Measurements from ENCODE around the gene MTHFD1L.

The MTHFD1L gene

GRCh38 chr6:151052021-151052646, 186.6 kb downstream of the MTHFD1L start:
- no peaks in the 10 kb centered on the region for H3K4me1 ChIP-seq (ENCODE audit: control insufficient read depth, insufficient read depth, low read length)
- no peak overlapping the region for H3K27ac ChIP-seq (ENCODE audit: low read depth, low read length)
- no peaks in the 10 kb centered on the region for H3K36me3 ChIP-seq (ENCODE audit: control insufficient read depth, insufficient read depth, low read length)
- H3K27me3 ChIP-seq (ENCODE audit: control insufficient read depth, insufficient read depth, low read length): no peaks in the 10 kb centered on the region
- H3K9ac ChIP-seq (ENCODE audit: low read length): no peak overlapping the region
- no peak overlapping the region for H3K4me3 ChIP-seq (ENCODE audit: low read length)

GRCh38 chr6:151054306-151054705, 188.8 kb downstream of the MTHFD1L start:
- Histone ChIP-seq H3K36me3 (ENCODE audit: control insufficient read depth, insufficient read depth, low read length) (no peaks in the 10 kb centered on the region), H3K4me3 (ENCODE audit: low read length) (no peak overlapping the region), H3K9ac (ENCODE audit: low read length) (no peak overlapping the region), H3K27me3 (ENCODE audit: control insufficient read depth, insufficient read depth, low read length) (no peaks in the 10 kb centered on the region), H3K27ac (ENCODE audit: low read depth, low read length) (peak overlapping the region; percentile 51), H3K4me1 (ENCODE audit: control insufficient read depth, insufficient read depth, low read length) (no peaks in the 10 kb centered on the region)

GRCh38 chr6:151056230-151056907, 190.9 kb downstream of the MTHFD1L start:
- Histone ChIP-seq H3K27ac (ENCODE audit: low read depth, low read length) (no peak overlapping the region), H3K27me3 (ENCODE audit: control insufficient read depth, insufficient read depth, low read length) (no peaks in the 10 kb centered on the region), H3K4me3 (ENCODE audit: low read length) (no peak overlapping the region), H3K36me3 (ENCODE audit: control insufficient read depth, insufficient read depth, low read length) (no peaks in the 10 kb centered on the region), H3K9ac (ENCODE audit: low read length) (no peak overlapping the region), H3K4me1 (ENCODE audit: control insufficient read depth, insufficient read depth, low read length) (no peaks in the 10 kb centered on the region)

GRCh38 chr6:151057061-151057460, 191.6 kb downstream of the MTHFD1L start:
- no peak overlapping the region for H3K9ac ChIP-seq (ENCODE audit: low read length)
- no peak overlapping the region for H3K4me3 ChIP-seq (ENCODE audit: low read length)
- H3K4me1 ChIP-seq (ENCODE audit: control insufficient read depth, insufficient read depth, low read length): no peaks in the 10 kb centered on the region
- no peaks in the 10 kb centered on the region for H3K36me3 ChIP-seq (ENCODE audit: control insufficient read depth, insufficient read depth, low read length)
- H3K27ac ChIP-seq (ENCODE audit: low read depth, low read length): no peak overlapping the region
- no peaks in the 10 kb centered on the region for H3K27me3 ChIP-seq (ENCODE audit: control insufficient read depth, insufficient read depth, low read length)

- Histone ChIP-seq H3K4me1 (ENCODE audit: control insufficient read depth, insufficient read depth, low read length) (peaks cover 3% of the 10 kb centered on the region), H3K9ac (ENCODE audit: low read length) (no peak overlapping the region), H3K36me3 (ENCODE audit: control insufficient read depth, insufficient read depth, low read length) (no peaks in the 10 kb centered on the region), H3K4me3 (ENCODE audit: low read length) (no peak overlapping the region), H3K27ac (ENCODE audit: low read depth, low read length) (no peak overlapping the region), H3K27me3 (ENCODE audit: control insufficient read depth, insufficient read depth, low read length) (no peaks in the 10 kb centered on the region)
Observed at GRCh38 chr6:151058021-151058733, 192.7 kb downstream of the MTHFD1L start.

- Histone ChIP-seq H3K4me1 (ENCODE audit: control insufficient read depth, insufficient read depth, low read length) (peaks cover 7% of the 10 kb centered on the region), H3K36me3 (ENCODE audit: control insufficient read depth, insufficient read depth, low read length) (no peaks in the 10 kb centered on the region), H3K27ac (ENCODE audit: low read depth, low read length) (no peak overlapping the region), H3K9ac (ENCODE audit: low read length) (no peak overlapping the region), H3K27me3 (ENCODE audit: control insufficient read depth, insufficient read depth, low read length) (no peaks in the 10 kb centered on the region), H3K4me3 (ENCODE audit: low read length) (no peak overlapping the region)
Observed at GRCh38 chr6:151059612-151060095, 194.2 kb downstream of the MTHFD1L start.

GRCh38 chr6:151060096-151060765, 194.7 kb downstream of the MTHFD1L start:
- H3K36me3 ChIP-seq (ENCODE audit: control insufficient read depth, insufficient read depth, low read length): no peaks in the 10 kb centered on the region
- no peak overlapping the region for H3K9ac ChIP-seq (ENCODE audit: low read length)
- H3K27me3 ChIP-seq (ENCODE audit: control insufficient read depth, insufficient read depth, low read length): no peaks in the 10 kb centered on the region
- H3K4me1 ChIP-seq (ENCODE audit: control insufficient read depth, insufficient read depth, low read length): peaks cover 7% of the 10 kb centered on the region
- H3K27ac ChIP-seq (ENCODE audit: low read depth, low read length): no peak overlapping the region
- H3K4me3 ChIP-seq (ENCODE audit: low read length): no peak overlapping the region

- no peaks in the 10 kb centered on the region for H3K36me3 ChIP-seq (ENCODE audit: control insufficient read depth, insufficient read depth, low read length)
Observed at GRCh38 chr6:151060766-151061531, 195.4 kb downstream of the MTHFD1L start.

GRCh38 chr6:151063352-151063751, 197.8 kb downstream of the MTHFD1L start:
- no peak overlapping the region for H3K27ac ChIP-seq (ENCODE audit: low read depth, low read length)
- H3K4me1 ChIP-seq (ENCODE audit: control insufficient read depth, insufficient read depth, low read length): peaks cover 17% of the 10 kb centered on the region
- H3K27me3 ChIP-seq (ENCODE audit: control insufficient read depth, insufficient read depth, low read length): no peaks in the 10 kb centered on the region
- H3K36me3 ChIP-seq (ENCODE audit: control insufficient read depth, insufficient read depth, low read length): no peaks in the 10 kb centered on the region
- H3K9ac ChIP-seq (ENCODE audit: low read length): no peak overlapping the region
- no peak overlapping the region for H3K4me3 ChIP-seq (ENCODE audit: low read length)

More at GRCh38 chr6:151060766-151061531, 195.4 kb downstream of the MTHFD1L start:
- Histone ChIP-seq H3K27ac (ENCODE audit: low read depth, low read length) (no peak overlapping the region), H3K27me3 (ENCODE audit: control insufficient read depth, insufficient read depth, low read length) (no peaks in the 10 kb centered on the region), H3K4me1 (ENCODE audit: control insufficient read depth, insufficient read depth, low read length) (peaks cover 7% of the 10 kb centered on the region), H3K4me3 (ENCODE audit: low read length) (no peak overlapping the region), H3K9ac (ENCODE audit: low read length) (no peak overlapping the region)

GRCh38 chr6:151063842-151064647, 198.5 kb downstream of the MTHFD1L start:
- no peaks in the 10 kb centered on the region for H3K27me3 ChIP-seq (ENCODE audit: control insufficient read depth, insufficient read depth, low read length)
- H3K36me3 ChIP-seq (ENCODE audit: control insufficient read depth, insufficient read depth, low read length): no peaks in the 10 kb centered on the region
- no peak overlapping the region for H3K27ac ChIP-seq (ENCODE audit: low read depth, low read length)
- H3K4me1 ChIP-seq (ENCODE audit: control insufficient read depth, insufficient read depth, low read length): peaks cover 22% of the 10 kb centered on the region
- no peak overlapping the region for H3K9ac ChIP-seq (ENCODE audit: low read length)
- no peak overlapping the region for H3K4me3 ChIP-seq (ENCODE audit: low read length)

- Histone ChIP-seq H3K9ac (ENCODE audit: low read length) (no peak overlapping the region), H3K27ac (ENCODE audit: low read depth, low read length) (no peak overlapping the region), H3K4me3 (ENCODE audit: low read length) (no peak overlapping the region), H3K27me3 (ENCODE audit: control insufficient read depth, insufficient read depth, low read length) (no peaks in the 10 kb centered on the region), H3K36me3 (ENCODE audit: control insufficient read depth, insufficient read depth, low read length) (no peaks in the 10 kb centered on the region), H3K4me1 (ENCODE audit: control insufficient read depth, insufficient read depth, low read length) (peaks cover 23% of the 10 kb centered on the region)
Observed at GRCh38 chr6:151065027-151065815, 199.7 kb downstream of the MTHFD1L start.
